ELR (cell line): ENCODE data around the gene KRT27.
"Not testable (repeated sequence)": the region's sequence is repeated elsewhere in the genome, so short reads cannot be mapped to it uniquely, and the experiment has no call there.

Experiments
- DNase-seq: peaks from one replicate; pipeline ENCODE4 v3.0.0-alpha.2; 2015; ENCODE audit warnings: low read depth

KRT27 gene, protein sequence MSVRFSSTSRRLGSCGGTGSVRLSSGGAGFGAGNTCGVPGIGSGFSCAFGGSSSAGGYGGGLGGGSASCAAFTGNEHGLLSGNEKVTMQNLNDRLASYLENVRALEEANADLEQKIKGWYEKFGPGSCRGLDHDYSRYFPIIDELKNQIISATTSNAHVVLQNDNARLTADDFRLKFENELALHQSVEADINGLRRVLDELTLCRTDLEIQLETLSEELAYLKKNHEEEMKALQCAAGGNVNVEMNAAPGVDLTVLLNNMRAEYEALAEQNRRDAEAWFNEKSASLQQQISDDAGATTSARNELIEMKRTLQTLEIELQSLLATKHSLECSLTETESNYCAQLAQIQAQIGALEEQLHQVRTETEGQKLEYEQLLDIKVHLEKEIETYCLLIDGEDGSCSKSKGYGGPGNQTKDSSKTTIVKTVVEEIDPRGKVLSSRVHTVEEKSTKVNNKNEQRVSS

DNA sequence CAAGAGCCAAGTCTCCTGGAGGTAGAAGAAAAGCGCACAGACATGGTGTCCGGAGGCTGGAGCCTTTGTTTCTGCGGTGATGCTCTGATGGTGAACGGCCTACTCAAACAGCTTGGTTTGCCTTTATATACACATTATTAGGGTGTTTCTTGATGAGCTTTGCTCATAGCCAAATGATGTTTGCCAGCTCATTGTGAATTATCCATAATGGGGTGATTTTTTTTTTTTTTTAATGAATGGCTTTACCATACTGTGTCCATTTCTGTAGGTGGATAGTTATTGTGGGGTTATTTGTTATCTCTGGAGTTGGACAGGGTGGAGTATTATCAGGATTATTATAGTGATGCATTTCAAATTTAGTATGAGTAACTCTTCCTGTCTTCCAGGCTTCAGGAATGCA, at the start of gene KRT27:
Gene KRT27 (minus strand): TSS at position 101 of the 400 bp plus-strand sequence. CDS start 57 bp downstream, at position 44.
- DNase-seq: no peak

DNA sequence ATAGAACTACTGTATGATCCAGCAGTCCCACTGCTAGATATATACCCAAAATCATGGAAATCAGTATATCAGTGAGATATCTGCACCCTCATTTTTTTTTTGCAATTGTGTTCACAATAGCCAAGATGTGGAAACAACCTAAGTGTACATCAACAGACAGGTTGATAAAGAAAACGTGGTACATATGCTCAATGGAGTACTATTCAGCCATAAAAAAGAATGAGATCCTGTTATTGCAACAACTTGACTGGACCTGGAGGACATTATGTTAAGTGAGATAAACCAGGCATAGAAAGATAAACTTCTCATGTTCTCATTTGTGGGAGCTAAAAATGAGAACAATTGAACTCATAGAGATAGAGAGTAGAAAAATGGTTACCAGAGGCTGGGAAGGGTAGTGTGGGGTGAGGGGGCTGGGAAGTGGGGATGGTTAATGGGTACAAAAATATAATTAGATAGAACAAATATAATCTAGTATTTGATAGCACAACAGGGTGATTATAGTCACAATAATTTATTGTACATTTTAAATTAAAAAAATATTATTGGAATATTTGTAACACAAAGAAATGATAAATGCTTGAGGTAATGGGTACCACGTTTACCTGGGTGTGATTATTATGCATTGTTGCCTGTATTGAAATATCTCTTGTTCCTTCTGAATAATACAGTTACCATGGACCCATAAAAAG, 47.9 kb upstream of the KRT27 start:
- DNase-seq: no peak

DNA sequence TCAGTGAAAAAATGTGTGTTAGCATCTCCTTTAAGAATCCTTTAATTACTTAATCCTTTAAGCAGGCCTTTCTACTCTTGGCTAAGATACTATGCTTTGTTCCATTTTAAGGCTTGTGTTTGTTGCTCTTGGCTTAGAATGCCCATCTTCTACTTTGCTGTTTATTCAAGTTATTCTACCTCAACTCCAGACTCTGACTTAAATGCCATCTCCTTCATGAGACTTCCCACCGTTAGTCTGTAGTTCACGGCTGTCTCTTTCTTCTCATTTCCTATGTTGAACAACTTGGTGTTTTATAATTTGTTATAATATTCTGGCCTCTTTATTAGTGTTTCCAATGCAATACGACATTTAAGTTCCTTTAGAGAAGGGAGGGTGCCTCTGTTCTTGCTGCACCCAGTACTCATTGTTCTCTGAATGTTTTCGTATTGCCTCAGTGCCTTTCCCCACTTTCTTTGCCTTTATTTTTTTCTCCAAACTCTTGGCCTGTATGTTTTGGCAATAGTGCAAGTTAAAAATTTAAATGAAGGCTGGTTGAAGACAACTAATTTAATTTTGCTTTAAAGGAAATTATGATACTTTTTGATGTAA, 46.2 kb upstream of the KRT27 start:
- DNase-seq: no peak

DNA sequence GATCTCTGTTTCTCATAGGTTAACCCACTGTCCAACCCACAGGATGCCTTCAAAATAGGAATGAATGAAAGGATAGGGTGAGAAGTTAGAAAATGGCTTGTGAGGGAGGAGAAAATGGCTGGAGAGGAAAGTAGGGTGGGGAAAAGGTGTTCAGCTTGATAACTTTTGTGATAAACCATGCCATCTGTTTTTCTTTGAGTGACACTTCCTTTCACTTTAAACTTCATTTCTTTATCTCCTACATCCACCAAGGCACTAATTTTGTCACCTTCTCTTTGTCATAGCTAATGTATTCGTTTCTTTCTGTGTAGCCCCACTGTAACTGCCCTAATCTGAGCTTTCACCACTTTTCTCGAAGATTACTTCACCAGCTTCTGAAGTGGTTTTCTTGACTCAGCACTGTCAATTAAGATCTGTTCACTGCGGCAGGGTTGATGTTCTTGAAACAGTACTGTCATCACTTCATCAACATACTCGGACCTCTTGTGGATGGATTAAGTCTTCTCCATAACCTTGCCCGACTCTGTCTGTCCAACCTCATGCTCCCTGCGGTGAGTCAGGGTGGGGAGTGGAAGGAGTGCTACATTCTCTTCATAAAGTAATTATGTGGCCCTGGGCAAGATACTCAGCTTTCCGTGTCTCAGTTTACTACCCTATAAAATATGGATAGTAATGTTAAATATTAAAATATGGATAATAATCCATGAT, 45.5 kb upstream of the KRT27 start:
- DNase-seq: no peak

- no peak for DNase-seq
Measured at GRCh38 chr17:40825599-40825998, 43.2 kb upstream of the KRT27 start.

GRCh38 chr17:40824015-40824832, 41.9 kb upstream of the KRT27 start:
- DNase-seq: no peak

GRCh38 chr17:40822132-40822812, 39.9 kb upstream of the KRT27 start, which contains the start of gene KRT10:
TSS of gene KRT10 (minus strand) at chr17:40822614. CDS start at chr17:40822585, 29 bp downstream.
- no peak for DNase-seq

- no peak for DNase-seq
Measured at GRCh38 chr17:40821536-40821935, 39.2 kb upstream of the KRT27 start.

- no peak for DNase-seq
Measured at GRCh38 chr17:40820228-40820838, 38.0 kb upstream of the KRT27 start.

DNA sequence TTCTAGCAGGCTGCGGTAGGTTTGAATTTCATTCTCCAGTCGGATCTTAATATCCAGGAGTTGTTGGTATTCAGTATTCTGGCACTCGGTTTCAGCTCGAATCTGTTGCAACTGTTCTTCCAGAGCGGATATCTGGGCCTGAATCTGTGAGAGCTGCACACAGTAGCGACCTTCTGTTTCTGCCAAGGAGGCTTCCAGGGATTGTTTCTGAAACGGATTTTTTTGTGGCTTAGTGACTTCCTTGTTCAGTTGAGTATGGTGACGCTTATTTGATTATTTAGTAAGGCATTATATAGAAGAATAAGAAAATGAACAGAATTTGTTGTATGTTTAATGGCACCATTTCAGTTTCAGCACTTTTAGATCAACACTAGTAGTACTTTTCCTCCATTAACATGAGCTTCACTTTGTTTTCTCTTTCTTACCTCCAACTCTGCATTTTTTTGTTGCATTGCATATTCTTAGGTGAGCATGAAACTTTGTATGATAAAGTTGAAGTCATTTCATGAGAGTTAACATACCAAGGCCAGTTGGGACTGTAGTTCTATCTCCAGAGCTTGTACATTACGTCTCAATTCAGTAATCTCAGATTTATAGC, 37.3 kb upstream of the KRT27 start:
- DNase-seq: peak; percentile 37

DNA sequence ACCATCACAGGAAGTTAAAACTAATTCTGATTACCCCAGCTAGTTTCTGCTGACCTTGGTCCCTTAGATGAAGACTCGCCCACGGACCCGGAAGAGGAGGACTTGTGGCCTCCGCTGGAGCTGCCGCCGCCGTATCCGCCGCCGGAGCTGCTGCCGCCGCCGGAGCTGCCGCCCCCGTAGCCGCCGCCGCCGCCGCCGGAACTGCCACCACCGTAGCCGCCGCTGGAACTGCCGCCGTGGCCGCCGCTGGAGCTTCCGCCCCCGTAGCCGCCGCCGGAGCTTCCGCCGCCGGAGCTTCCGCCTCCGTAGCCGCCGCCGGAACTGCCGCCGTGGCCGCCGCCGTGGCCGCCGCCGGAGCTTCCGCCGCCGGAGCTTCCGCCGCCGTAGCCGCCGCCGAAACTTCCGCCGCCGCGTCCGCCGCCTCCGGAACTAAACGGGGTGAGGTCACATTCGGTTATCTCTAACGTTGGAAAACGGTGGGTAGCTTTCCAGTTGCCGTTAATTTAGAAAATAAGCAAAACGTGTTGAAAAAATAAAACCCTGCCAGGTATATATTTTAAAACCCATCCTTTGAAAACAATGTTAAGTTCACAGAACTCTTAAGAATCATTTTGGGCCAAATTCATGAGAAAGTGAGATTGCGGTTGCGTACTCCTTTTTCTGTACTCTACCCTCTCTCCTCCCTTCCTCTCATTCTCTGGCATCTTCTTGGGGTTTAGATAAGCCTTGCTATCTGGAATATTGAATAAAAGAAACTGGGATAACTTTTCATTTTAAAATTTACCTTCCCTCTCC, 36.6 kb upstream of the KRT27 start:
- peak; percentile 88 for DNase-seq

- DNase-seq: no peak
Measured at GRCh38 chr17:40818343-40818732, 36.0 kb upstream of the KRT27 start.

GRCh38 chr17:40817103-40817682, 34.8 kb upstream of the KRT27 start:
- no peak for DNase-seq

GRCh38 chr17:40816569-40816968, 34.2 kb upstream of the KRT27 start:
- no peak for DNase-seq

DNA sequence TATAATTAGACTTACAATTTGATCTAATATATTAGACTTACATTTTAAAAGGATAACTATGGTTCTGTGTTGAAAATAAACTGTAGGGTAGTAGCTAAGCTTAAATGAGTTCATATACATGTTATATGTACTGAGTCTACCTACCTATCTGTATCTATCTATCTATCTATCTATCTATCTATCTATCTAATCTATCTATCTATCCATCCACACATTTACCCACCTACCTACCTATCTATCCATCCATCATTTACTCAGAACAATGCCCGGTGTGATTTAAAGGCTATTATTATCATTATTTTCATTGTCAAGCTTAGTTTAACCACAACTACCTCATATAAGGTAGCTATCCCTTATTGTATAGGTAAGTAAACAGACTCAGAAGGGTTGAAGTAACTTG, 33.0 kb upstream of the KRT27 start:
- no peak for DNase-seq

DNA sequence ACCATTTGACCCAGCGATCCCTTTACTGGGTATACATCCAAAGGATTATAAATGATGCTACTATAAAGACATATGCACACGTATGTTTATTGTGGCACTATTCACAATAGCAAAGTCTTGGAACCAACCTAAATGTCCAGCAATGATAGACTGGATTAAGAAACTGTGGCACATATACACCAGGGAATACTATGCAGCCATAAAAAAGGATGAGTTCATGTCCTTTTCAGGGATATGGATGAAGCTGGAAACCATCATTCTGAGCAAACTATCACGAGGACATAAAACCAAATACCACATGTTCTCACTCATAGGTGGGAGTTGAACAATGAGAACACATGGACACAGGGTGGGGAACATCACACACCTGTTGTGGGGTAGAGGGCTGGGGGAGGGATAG, 32.3 kb upstream of the KRT27 start:
- DNase-seq: not testable (repeated sequence)

GRCh38 chr17:40813804-40814203, 31.5 kb upstream of the KRT27 start:
- DNase-seq: peak; percentile 82

DNA sequence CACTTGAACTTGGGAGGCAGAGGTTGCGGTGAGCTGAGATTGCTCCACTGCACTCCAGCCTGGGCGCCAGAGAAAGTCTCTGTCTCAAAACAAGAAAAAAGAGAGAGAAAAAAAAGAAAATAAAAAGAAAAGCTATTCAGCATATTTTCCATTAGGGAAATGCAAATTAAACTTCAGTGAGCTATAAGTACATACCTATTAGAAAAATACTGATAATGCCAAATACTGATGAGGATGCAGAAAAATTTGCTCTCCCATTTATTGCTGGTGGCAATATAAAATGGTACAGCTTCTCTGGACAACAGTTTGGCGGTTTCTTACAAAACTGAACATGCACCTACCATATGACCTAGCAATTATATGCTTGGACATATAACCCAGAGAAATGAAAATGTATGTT, 30.3 kb upstream of the KRT27 start:
- DNase-seq: no peak

DNA sequence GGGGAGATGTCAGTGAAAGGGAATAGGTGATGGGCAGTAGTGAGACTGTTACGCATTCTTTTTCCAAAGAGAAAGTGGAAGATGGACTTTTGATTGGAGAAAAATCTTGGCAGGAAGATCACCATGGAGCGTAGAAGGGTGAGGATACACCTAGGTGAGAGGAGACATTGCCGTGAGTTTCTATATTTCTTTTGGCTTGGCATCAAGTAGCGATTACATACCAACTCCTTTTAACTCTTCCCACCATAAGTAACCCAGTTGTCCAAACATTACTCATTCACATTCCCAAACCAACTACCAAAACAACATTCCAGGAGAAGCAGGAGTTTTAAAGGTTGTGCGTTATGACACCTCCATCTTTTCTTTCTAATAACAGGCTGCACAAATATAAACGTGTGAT, 28.1 kb upstream of the KRT27 start:
- peak; percentile 47 for DNase-seq
